ENCODE data around the gene STAU1.

The STAU1 gene

GRCh38 chr20:49187851-49188641 lies at the start of gene STAU1 (continued):
- no peak for TF ChIP-seq PRDM2 (tag by site-specific recombination; IDR thresholded peaks at IDR 0.05; ENCODE audit: borderline replicate concordance)
- TF ChIP-seq ZFP69B (tag by site-specific recombination; IDR thresholded peaks at IDR 0.05), result peak; percentile 67
- TF ChIP-seq ZNF792 (tag by site-specific recombination; IDR thresholded peaks at IDR 0.05), result no peak
- TF ChIP-seq ZSCAN18 (tag by site-specific recombination; IDR thresholded peaks at IDR 0.05), result no peak
- no peak for TF ChIP-seq ZNF704 (tag by site-specific recombination; IDR thresholded peaks at IDR 0.05)
- no peak for TF ChIP-seq ZNF548 (tag by site-specific recombination; IDR thresholded peaks at IDR 0.05)
- no peak for TF ChIP-seq ZNF433 (tag by site-specific recombination; IDR thresholded peaks at IDR 0.05; ENCODE audit: low read depth)
- 0 out of 2 replicates have a peak, but pooled peaks have one; percentile 22 for TF ChIP-seq ZNF677 (tag by site-specific recombination; IDR thresholded peaks at IDR 0.05)

GRCh38 chr20:49237531-49237930 lies 49.4 kb upstream of the STAU1 start:
- Histone ChIP-seq H3K4me3 (ENCODE audit: low read depth, low read length) (no peak overlapping the region), H3K9me3 (ENCODE audit: control insufficient read depth, insufficient read depth, low read depth, low read length) (no peaks in the 10 kb centered on the region), H3K27ac (ENCODE audit: extremely low read depth, low read depth, low read length) (no peak overlapping the region), H3K4me1 (ENCODE audit: control insufficient read depth, insufficient read depth, low read length) (no peaks in the 10 kb centered on the region), H3K36me3 (ENCODE audit: control insufficient read depth in 2 of 2, insufficient read depth in 1 of 2, low read length in 2 of 2) (peaks cover 29 to 87% of the 10 kb centered on the region in 2 experiments; a peak in 2 of 3 replicates)
- ChIA-PET CTCF (interaction anchor here (0.6 to 2.3 kb wide), 7 partner anchors 8 to 931 kb away, joined by 3 to 9 read pairs (median 3); no protein-coding TSS in a partner anchor), POLR2A (interaction anchor here (0.6 to 1.6 kb wide), 3 partner anchors 8 to 23 kb away, joined by 3 to 5 read pairs (median 4); no protein-coding TSS in a partner anchor)
- TF ChIP-seq ZNF423 (tag by site-specific recombination; IDR thresholded peaks at IDR 0.05) (no peak), MZF1 (tag by site-specific recombination; IDR thresholded peaks at IDR 0.05; ENCODE audit: borderline replicate concordance) (no peak), ZNF223 (tag by site-specific recombination; IDR thresholded peaks at IDR 0.05) (no peak), ZNF26 (tag by site-specific recombination; IDR thresholded peaks at IDR 0.05) (no peak), ZIC2 (tag by site-specific recombination; IDR thresholded peaks at IDR 0.05) (no peak), REST (tag by site-specific recombination; IDR thresholded peaks at IDR 0.05) (no peak), OVOL3 (tag by site-specific recombination; IDR thresholded peaks at IDR 0.05) (no peak), ZNF18 (tag by site-specific recombination; IDR thresholded peaks at IDR 0.05) (no peak), ZSCAN5A (tag by site-specific recombination; IDR thresholded peaks at IDR 0.05) (no peak), ZNF521 (tag by site-specific recombination; IDR thresholded peaks at IDR 0.05) (no peak)
